GM12864 (cell line): ENCODE data around the gene ARHGEF11.
A peak's percentile ranks its signal among the peaks of the same experiment; 100 is the strongest.

Experiments
- DNase-seq: peaks from one replicate; pipeline ENCODE4 v3.0.0-alpha.2; 2011; ENCODE audit warnings: low read depth
- H3K4me3 ChIP-seq: 2 replicates; pipeline ENCODE4 v1.5.1; 2011; ENCODE audit warnings: mild to moderate bottlenecking, low read depth, low read length, control low read depth
- CTCF ChIP-seq: IDR thresholded peaks from 2 replicates; pipeline ENCODE4 v1.5.1; 2011; ENCODE audit warnings: low read depth, mild to moderate bottlenecking, moderate library complexity, low read length, control low read depth, inconsistent platforms; ENCODE audit errors: missing control alignments

ARHGEF11 gene

GRCh38 chr1:157045250-157046218 lies at the start of gene ARHGEF11:
Gene ARHGEF11 (minus strand): TSS chr1:157045742. CDS start chr1:157044330, 1,412 bp downstream.
- peak within 1 kb of the TSS; percentile 63 for H3K4me3 ChIP-seq
- TF ChIP-seq CTCF = no peak
- no peak for DNase-seq

- no peak for TF ChIP-seq CTCF
- DNase-seq = no peak
Measured at GRCh38 chr1:157095091-157095490, 49.5 kb upstream of the ARHGEF11 start.

GRCh38 chr1:157092831-157093230 lies 47.3 kb upstream of the ARHGEF11 start:
- H3K4me3 ChIP-seq = no peak overlapping the region
- no peak for TF ChIP-seq CTCF
- no peak for DNase-seq

More at GRCh38 chr1:157095091-157095490, 49.5 kb upstream of the ARHGEF11 start:
- H3K4me3 ChIP-seq = no peak overlapping the region

- TF ChIP-seq CTCF = no peak
- no peak overlapping the region for H3K4me3 ChIP-seq
- no peak for DNase-seq
Measured at GRCh38 chr1:157091668-157092273, 46.2 kb upstream of the ARHGEF11 start.

GRCh38 chr1:157091186-157091585 lies 45.6 kb upstream of the ARHGEF11 start:
- no peak for DNase-seq
- TF ChIP-seq CTCF = no peak
- no peak overlapping the region for H3K4me3 ChIP-seq

- DNase-seq = no peak
- H3K4me3 ChIP-seq = no peak overlapping the region
- TF ChIP-seq CTCF = no peak
Measured at GRCh38 chr1:157090771-157091170, 45.2 kb upstream of the ARHGEF11 start.
